Ovary (tissue), 9 donors: Measurements from ENCODE around the gene ADGRV1. TPM values are rescaled to one million over a fixed set of nuclear protein-coding genes. Genes with fewer than 3 reads are reported as not detected.

Source experiments
- DNase-seq, 5 donors: peaks; one replicate each; pipeline ENCODE4 v3.0.0-alpha.2; 2019 to 2020
- H3K27ac ChIP-seq, 2 donors: fragments of 200-600 bp; one replicate each; pipeline versions ENCODE4 v1.5.1 to v1.8.0; 2019 to 2022
- H3K27me3 ChIP-seq: fragments of 200-600 bp; one replicate; pipeline ENCODE4 v1.8.0; 2022
- H3K36me3 ChIP-seq: fragments of 200-600 bp; sonication (generic); one replicate; pipeline ENCODE4 v1.5.1; 2019
- H3K4me1 ChIP-seq: one replicate; pipeline ENCODE4 v1.8.1; 2013; ENCODE audit warnings: mild to moderate bottlenecking, moderate library complexity; ENCODE audit not compliant: insufficient read depth
- H3K4me3 ChIP-seq: fragments of 200-600 bp; sonication (generic); one replicate; pipeline ENCODE4 v1.5.1; 2017
- H3K9me3 ChIP-seq, 2 donors: fragments of 200-600 bp in 1 of 2; sonication (generic) in 1 of 2; one replicate each; pipeline versions ENCODE4 v1.5.1 to v1.8.1; 2013 to 2019; ENCODE audit warnings: mild to moderate bottlenecking in 1 of 2, moderate library complexity in 1 of 2
- CTCF ChIP-seq, 3 donors: fragments of 450-650 bp in 2 of 3; fragments of 200-600 bp in 1 of 3; IDR thresholded peaks; one replicate each; pipeline versions ENCODE4 v1.5.1 to v1.8.0; 2016 to 2022; ENCODE audit warnings: antibody characterized with exemption in 3 of 3, mild to moderate bottlenecking in 1 of 3
- EP300 ChIP-seq: sonication (generic); formaldehyde crosslinking; IDR thresholded peaks from one replicate; pipeline ENCODE4 v1.6.1; 2017; ENCODE audit warnings: antibody characterized with exemption
- POLR2A ChIP-seq: fragments of 450-650 bp; IDR thresholded peaks from one replicate; pipeline ENCODE4 v1.6.1; 2017; ENCODE audit warnings: antibody characterized with exemption, mild to moderate bottlenecking, moderate library complexity
- WGBS, 3 donors: extraction: QIAGEN DNeasy Blood & Tissue Kit in 1 of 3; methylation state at CpG; one replicate each; pipeline versions ENCODE4 v1.1.5 to v1.1.7; 2013 to 2017; 5-methylcytosine and 5-hydroxymethylcytosine counted together
- intact Hi-C, 4 donors: fragments of 100-400 bp; cut with DNase I; formaldehyde crosslinking; loops; one replicate each; pipeline versions ENCODE4 v1.11.0 to v1.15.1; 2022 to 2023
- polyA plus RNA-seq, 2 donors: library from polyadenylated mRNA; stranded (reverse); fragments of 200-250 nt in 1 of 2; fragments of 350-450 nt in 1 of 2; fragmentation: Illumina TruSeq in 1 of 2; extraction: RNeasy Lipid Tissue Mini Kit (QIAGEN cat#74804) in 1 of 2; gene quantifications; one replicate each; pipeline ENCODE4 v1.2.3, GENCODE V29; 2013 to 2014
- total RNA-seq, 7 donors: library from RNA; depleted of rRNA in 2 of 7; stranded (reverse); fragments of >200 nt in 2 of 7; fragmentation: NEBNext Ultra II Directional in 3 of 7; extraction: Animal tissue kit (Norgen Biotek cat#: 25700) in 3 of 7; gene quantifications; one replicate each; pipeline versions ENCODE4 v1.1.0 to v1.2.4, GENCODE V29; 2016 to 2023
- donor health status: DM: no; HTN: no; CAD: no; lungs with moderate emphysema.
- donor health status: DM: no; HTN: no; CAD: no.
- donor health status: Bipolar disorder and iron deficiency.
- donor health status: DM: yes; HTN: yes; CAD: no.
- donor health status: DM: no; HTN: no; CAD: no.
- donor health status: DM: yes; HTN: yes; CAD: no.

The ADGRV1 gene
- total and polyA plus RNA-seq, 9 donors = 0.21 to 2.7 (median 1.1) TPM

GRCh38 chr5:90557871-90558270, 726 bp upstream of the ADGRV1 start:
- 8 to 31% (median 20%) methylated on average over 3 of the region's 3 CpGs for WGBS, 3 donors
- no peak overlapping the region for H3K4me3 ChIP-seq
- intact Hi-C loops = no loop called here
- H3K4me1 ChIP-seq = peaks cover 4% of the 10 kb centered on the region
- H3K9me3 ChIP-seq = no peaks in the 10 kb centered on the region
- no peak for TF ChIP-seq POLR2A
- no peak for TF ChIP-seq CTCF (IDR thresholded peaks at IDR 0.05)
- TF ChIP-seq EP300 = no peak
- no peak for DNase-seq
- no peak overlapping the region for H3K27ac ChIP-seq
- no peaks in the 10 kb centered on the region for H3K27me3 ChIP-seq
- no peaks in the 10 kb centered on the region for H3K36me3 ChIP-seq

- no peaks in the 10 kb centered on the region for H3K27me3 ChIP-seq
- DNase-seq = no peak
- no peaks in the 10 kb centered on the region for H3K36me3 ChIP-seq
- no peak overlapping the region for H3K4me3 ChIP-seq
- TF ChIP-seq POLR2A = no peak
- no peak for TF ChIP-seq CTCF (IDR thresholded peaks at IDR 0.05)
- no peak for TF ChIP-seq EP300
- WGBS, 3 donors = 69 to 81% (median 75%) methylated on average over 2 of the region's 2 CpGs
- H3K27ac ChIP-seq = no peak overlapping the region
- intact Hi-C loops = no loop called here
- no peaks in the 10 kb centered on the region for H3K9me3 ChIP-seq
- peaks cover 4% of the 10 kb centered on the region for H3K4me1 ChIP-seq
Measured at GRCh38 chr5:90560771-90561170, 2.2 kb downstream of the ADGRV1 start.

GRCh38 chr5:90561766-90562165, 3.2 kb downstream of the ADGRV1 start:
- TF ChIP-seq POLR2A (no peak), CTCF (IDR thresholded peaks at IDR 0.05) (no peak), EP300 (no peak)
- no peak for DNase-seq
- H3K9me3 ChIP-seq = no peaks in the 10 kb centered on the region
- intact Hi-C loops = no loop called here
- H3K27me3 ChIP-seq = no peaks in the 10 kb centered on the region
- H3K4me3 ChIP-seq = no peak overlapping the region
- H3K27ac ChIP-seq = no peak overlapping the region
- WGBS, 3 donors = 63 to 77% (median 68%) methylated on average over 1 of the region's 1 CpG
- no peaks in the 10 kb centered on the region for H3K36me3 ChIP-seq
- H3K4me1 ChIP-seq = peaks cover 4% of the 10 kb centered on the region

- Histone ChIP-seq H3K4me3 (no peak overlapping the region), H3K27ac (no peak overlapping the region), H3K4me1 (peaks cover 4% of the 10 kb centered on the region), H3K27me3 (no peaks in the 10 kb centered on the region), H3K9me3 (no peaks in the 10 kb centered on the region), H3K36me3 (no peaks in the 10 kb centered on the region)
- WGBS, 3 donors = 65 to 73% (median 66%) methylated on average over 5 of the region's 5 CpGs
- TF ChIP-seq CTCF (IDR thresholded peaks at IDR 0.05) (no peak), POLR2A (no peak), EP300 (no peak)
- DNase-seq = no peak
- intact Hi-C loops = no loop called here
Measured at GRCh38 chr5:90562341-90562740, 3.7 kb downstream of the ADGRV1 start.

GRCh38 chr5:90563108-90563507, 4.5 kb downstream of the ADGRV1 start:
- no peaks in the 10 kb centered on the region for H3K27me3 ChIP-seq
- no peaks in the 10 kb centered on the region for H3K36me3 ChIP-seq
- no peaks in the 10 kb centered on the region for H3K9me3 ChIP-seq
- TF ChIP-seq POLR2A (no peak), EP300 (no peak), CTCF (IDR thresholded peaks at IDR 0.05) (no peak)
- WGBS, 3 donors = 28 to 63% (median 29%) methylated on average over 1 of the region's 1 CpG
- peaks cover 4% of the 10 kb centered on the region for H3K4me1 ChIP-seq
- DNase-seq = no peak
- no peak overlapping the region for H3K4me3 ChIP-seq
- intact Hi-C loops = no loop called here
- H3K27ac ChIP-seq = no peak overlapping the region
